Hematopoietic multipotent progenitor cell treated with erythropoietin and hydrocortisone succinate and interleukin-3 and kit ligand, for 8 days (in vitro differentiated cells): ENCODE measurements around the gene HACD1.
"Not testable (repeated sequence)": the region's sequence is repeated elsewhere in the genome, so short reads cannot be mapped to it uniquely, and the experiment has no call there.

Experiments
- DNase-seq: peaks from one replicate; pipeline ENCODE4 v3.0.0-alpha.2; 2015

Gene HACD1

GRCh38 chr10:17643339-17643754 lies 26.2 kb upstream of the HACD1 start:
- DNase-seq: no peak

GRCh38 chr10:17640331-17640816 lies 23.2 kb upstream of the HACD1 start:
- no peak for DNase-seq

GRCh38 chr10:17637869-17638268 lies 20.7 kb upstream of the HACD1 start:
- DNase-seq: no peak

GRCh38 chr10:17633353-17633752 lies 16.2 kb upstream of the HACD1 start:
- DNase-seq: no peak

- DNase-seq: not testable (repeated sequence)
Measured at GRCh38 chr10:17632590-17632989, 15.4 kb upstream of the HACD1 start.

GRCh38 chr10:17626656-17627055 lies 9.5 kb upstream of the HACD1 start:
- DNase-seq: no peak

- no peak for DNase-seq
Measured at GRCh38 chr10:17624996-17625395, 7.8 kb upstream of the HACD1 start.

- no peak for DNase-seq
Measured at GRCh38 chr10:17622061-17622460, 4.9 kb upstream of the HACD1 start.

GRCh38 chr10:17616403-17617030 lies 657 bp downstream of the HACD1 start:
- DNase-seq: peak; percentile 65

GRCh38 chr10:17609523-17610079 lies 7.6 kb downstream of the HACD1 start:
- no peak for DNase-seq

GRCh38 chr10:17607603-17608332 lies 9.4 kb downstream of the HACD1 start:
- DNase-seq: peak; percentile 81

- no peak for DNase-seq
Measured at GRCh38 chr10:17607060-17607459, 10.1 kb downstream of the HACD1 start.

- DNase-seq: peak; percentile 47
Measured at GRCh38 chr10:17606547-17607040, 10.6 kb downstream of the HACD1 start.

GRCh38 chr10:17605936-17606335 lies 11.2 kb downstream of the HACD1 start:
- DNase-seq: no peak

GRCh38 chr10:17599089-17599488 lies 18.1 kb downstream of the HACD1 start:
- peak; percentile 76 for DNase-seq

GRCh38 chr10:17597386-17597785 lies 19.8 kb downstream of the HACD1 start:
- peak; percentile 35 for DNase-seq

- no peak for DNase-seq
Measured at GRCh38 chr10:17590969-17591645, 26.1 kb downstream of the HACD1 start.

GRCh38 chr10:17589316-17589715 lies 27.9 kb downstream of the HACD1 start:
- DNase-seq: not testable (repeated sequence)

- DNase-seq: no peak
Measured at GRCh38 chr10:17588420-17588819, 28.8 kb downstream of the HACD1 start.

- DNase-seq: not testable (repeated sequence)
Measured at GRCh38 chr10:17587321-17587720, 29.9 kb downstream of the HACD1 start.

GRCh38 chr10:17586821-17587234 lies 30.3 kb downstream of the HACD1 start:
- peak; percentile 29 for DNase-seq

- DNase-seq: peak; percentile 27
Measured at GRCh38 chr10:17585016-17585415, 32.2 kb downstream of the HACD1 start.

- peak; percentile 54 for DNase-seq
Measured at GRCh38 chr10:17580885-17581284, 36.3 kb downstream of the HACD1 start.
